Left ventricle myocardium inferior (tissue), 1 donor: ENCODE data around the gene CXCL11. TPM values are rescaled to one million over a fixed set of nuclear protein-coding genes. Genes with fewer than 3 reads are reported as not detected.

Source experiments
- DNase-seq: peaks from one replicate; pipeline ENCODE4 v3.0.0-alpha.2; 2020
- H3K27ac ChIP-seq: fragments of 200-600 bp; replicated peaks from 2 replicates; pipeline ENCODE4 v1.8.0; 2021
- H3K27me3 ChIP-seq: fragments of 200-600 bp; 2 replicates; pipeline ENCODE4 v1.8.0; 2021; ENCODE audit warnings: low read depth
- H3K36me3 ChIP-seq: fragments of 200-600 bp; 2 replicates; pipeline ENCODE4 v1.8.0; 2021
- H3K4me1 ChIP-seq: fragments of 200-600 bp; 2 replicates; pipeline ENCODE4 v1.8.0; 2021
- H3K4me3 ChIP-seq: fragments of 200-600 bp; 2 replicates; pipeline ENCODE4 v1.8.0; 2021; ENCODE audit warnings: mild to moderate bottlenecking, moderate library complexity
- H3K9me3 ChIP-seq: fragments of 200-600 bp; replicated peaks from 2 replicates; pipeline ENCODE4 v1.8.0; 2021
- intact Hi-C: fragments of 100-400 bp; cut with micrococcal nuclease; formaldehyde crosslinking; loops from one replicate; pipeline ENCODE4 v1.11.0; 2022
- total RNA-seq: library from RNA; stranded (reverse); fragmentation: NEBNext Ultra II Directional; extraction: Animal tissue kit (Norgen Biotek cat#: 25700); gene quantifications from one replicate; pipeline ENCODE4 v1.2.1, GENCODE V29; 2021
- TF ChIP-seq, protein P1 (sequence below): fragments of 200-600 bp; IDR thresholded peaks from 2 replicates; pipeline ENCODE4 v1.8.0; 2021; ENCODE audit warnings: antibody characterized with exemption, mild to moderate bottlenecking, borderline replicate concordance
- donor health status: DM: no; HTN: yes; CAD: no; lungs with severe emphysema.

The CXCL11 gene
- total RNA-seq, 1 donor from 2014 or later, result not detected

DNA sequence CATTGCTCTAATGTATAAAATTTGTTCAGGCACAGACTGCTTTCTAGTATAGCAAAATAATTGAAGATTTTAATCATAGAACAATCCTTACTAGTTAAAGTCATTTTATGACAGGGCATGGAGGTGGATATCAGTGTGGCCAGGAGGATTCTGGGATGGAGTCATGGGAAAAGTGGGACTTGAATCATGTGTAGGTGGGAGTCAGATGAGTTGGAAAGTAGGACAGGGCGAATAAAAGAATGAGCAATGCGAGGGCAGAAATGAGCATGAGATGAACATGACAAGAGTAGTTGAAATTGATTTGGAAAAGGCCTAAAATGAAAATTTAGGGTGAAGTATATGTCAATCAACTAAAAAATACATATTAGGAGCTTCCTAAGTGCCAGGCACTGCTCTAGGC lies 37.9 kb downstream of the CXCL11 start:
- Histone ChIP-seq H3K36me3 (no peaks in the 10 kb centered on the region), H3K4me1 (peaks cover 10% of the 10 kb centered on the region), H3K4me3 (no peak overlapping the region), H3K27ac (no peak overlapping the region), H3K9me3 (no peaks in the 10 kb centered on the region), H3K27me3 (no peaks in the 10 kb centered on the region)
- DNase-seq, result no peak
- TF ChIP-seq, protein P1, sequence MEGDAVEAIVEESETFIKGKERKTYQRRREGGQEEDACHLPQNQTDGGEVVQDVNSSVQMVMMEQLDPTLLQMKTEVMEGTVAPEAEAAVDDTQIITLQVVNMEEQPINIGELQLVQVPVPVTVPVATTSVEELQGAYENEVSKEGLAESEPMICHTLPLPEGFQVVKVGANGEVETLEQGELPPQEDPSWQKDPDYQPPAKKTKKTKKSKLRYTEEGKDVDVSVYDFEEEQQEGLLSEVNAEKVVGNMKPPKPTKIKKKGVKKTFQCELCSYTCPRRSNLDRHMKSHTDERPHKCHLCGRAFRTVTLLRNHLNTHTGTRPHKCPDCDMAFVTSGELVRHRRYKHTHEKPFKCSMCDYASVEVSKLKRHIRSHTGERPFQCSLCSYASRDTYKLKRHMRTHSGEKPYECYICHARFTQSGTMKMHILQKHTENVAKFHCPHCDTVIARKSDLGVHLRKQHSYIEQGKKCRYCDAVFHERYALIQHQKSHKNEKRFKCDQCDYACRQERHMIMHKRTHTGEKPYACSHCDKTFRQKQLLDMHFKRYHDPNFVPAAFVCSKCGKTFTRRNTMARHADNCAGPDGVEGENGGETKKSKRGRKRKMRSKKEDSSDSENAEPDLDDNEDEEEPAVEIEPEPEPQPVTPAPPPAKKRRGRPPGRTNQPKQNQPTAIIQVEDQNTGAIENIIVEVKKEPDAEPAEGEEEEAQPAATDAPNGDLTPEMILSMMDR, result no peak
- intact Hi-C loops, result no loop called here

DNA sequence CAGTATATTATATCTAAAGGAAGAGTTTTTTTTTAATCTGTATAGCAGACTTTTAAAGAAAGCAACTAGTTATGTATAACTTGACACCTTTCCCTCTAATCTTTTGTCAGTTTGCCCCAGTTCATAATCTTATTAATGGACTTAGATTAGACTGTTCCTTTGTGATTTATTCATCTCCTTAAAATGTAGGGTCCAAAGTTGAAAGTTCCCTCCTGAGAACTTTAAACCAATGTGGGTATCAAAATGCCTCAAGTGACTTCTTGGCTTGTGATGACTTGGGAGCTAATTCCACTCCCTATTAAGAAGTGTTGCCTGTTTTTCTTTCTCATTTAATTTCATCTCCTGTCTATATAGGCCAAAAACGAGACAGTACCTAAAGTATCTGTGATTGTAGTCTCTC lies 38.8 kb downstream of the CXCL11 start:
- Histone ChIP-seq H3K27me3 (no peaks in the 10 kb centered on the region), H3K4me1 (peaks cover 3% of the 10 kb centered on the region), H3K27ac (no peak overlapping the region), H3K4me3 (no peak overlapping the region), H3K36me3 (no peaks in the 10 kb centered on the region), H3K9me3 (no peaks in the 10 kb centered on the region)
- intact Hi-C loops, result no loop called here
- TF ChIP-seq, protein P1, result no peak
- DNase-seq, result no peak

DNA sequence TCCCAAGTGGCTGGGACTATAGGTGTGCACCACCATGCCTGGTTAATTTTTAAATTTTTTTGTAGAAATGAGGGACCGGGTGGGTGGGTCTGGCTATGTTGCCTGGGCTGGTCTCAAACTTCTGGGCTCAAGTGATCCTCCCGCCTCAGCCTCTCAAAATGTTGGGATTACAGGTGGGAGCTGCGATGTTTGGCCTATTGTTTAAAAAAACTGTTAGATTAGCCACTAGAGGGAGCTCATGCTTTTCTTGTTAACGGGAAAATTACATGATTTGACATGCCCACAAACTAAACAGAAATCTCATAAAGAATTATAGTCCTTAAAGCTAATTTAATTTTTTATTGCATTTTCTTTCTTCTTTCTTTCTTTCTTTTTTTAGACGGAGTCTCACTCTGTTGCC lies 40.1 kb downstream of the CXCL11 start:
- H3K27me3 ChIP-seq, result no peaks in the 10 kb centered on the region
- no peak overlapping the region for H3K4me3 ChIP-seq
- H3K4me1 ChIP-seq, result peaks cover 5% of the 10 kb centered on the region
- intact Hi-C loops, result loop anchor here (2.0 kb wide), 1 partner anchor 77 kb away; no protein-coding TSS in a partner anchor
- H3K36me3 ChIP-seq, result no peaks in the 10 kb centered on the region
- no peak for DNase-seq
- H3K9me3 ChIP-seq, result no peaks in the 10 kb centered on the region
- TF ChIP-seq, protein P1, result peak; percentile 78
- H3K27ac ChIP-seq, result no peak overlapping the region

DNA sequence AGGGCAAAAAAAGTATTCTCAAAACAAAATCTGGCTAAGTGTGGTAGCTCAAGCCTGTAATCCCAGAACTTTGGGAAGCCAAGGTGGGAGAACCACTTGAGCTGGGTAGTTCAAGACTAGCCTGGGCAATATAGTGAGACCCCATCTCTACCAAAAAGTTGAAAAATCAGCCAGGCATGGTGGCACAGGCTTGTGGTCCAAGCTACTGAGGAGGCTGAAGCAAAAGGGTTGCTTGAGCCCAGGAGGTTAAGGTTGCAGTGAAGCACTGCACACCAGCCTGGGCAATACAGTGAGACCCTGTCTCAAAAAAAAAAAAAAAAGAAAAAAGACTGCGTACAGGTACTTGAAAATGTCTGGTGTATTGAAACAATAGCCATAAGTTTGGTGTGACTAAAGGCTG lies 43.4 kb downstream of the CXCL11 start:
- no peak for DNase-seq
- intact Hi-C loops, result no loop called here
- Histone ChIP-seq H3K4me3 (no peak overlapping the region), H3K4me1 (peaks cover 29% of the 10 kb centered on the region), H3K27ac (no peak overlapping the region), H3K36me3 (no peaks in the 10 kb centered on the region), H3K9me3 (no peaks in the 10 kb centered on the region), H3K27me3 (no peaks in the 10 kb centered on the region)
- TF ChIP-seq, protein P1, result no peak

DNA sequence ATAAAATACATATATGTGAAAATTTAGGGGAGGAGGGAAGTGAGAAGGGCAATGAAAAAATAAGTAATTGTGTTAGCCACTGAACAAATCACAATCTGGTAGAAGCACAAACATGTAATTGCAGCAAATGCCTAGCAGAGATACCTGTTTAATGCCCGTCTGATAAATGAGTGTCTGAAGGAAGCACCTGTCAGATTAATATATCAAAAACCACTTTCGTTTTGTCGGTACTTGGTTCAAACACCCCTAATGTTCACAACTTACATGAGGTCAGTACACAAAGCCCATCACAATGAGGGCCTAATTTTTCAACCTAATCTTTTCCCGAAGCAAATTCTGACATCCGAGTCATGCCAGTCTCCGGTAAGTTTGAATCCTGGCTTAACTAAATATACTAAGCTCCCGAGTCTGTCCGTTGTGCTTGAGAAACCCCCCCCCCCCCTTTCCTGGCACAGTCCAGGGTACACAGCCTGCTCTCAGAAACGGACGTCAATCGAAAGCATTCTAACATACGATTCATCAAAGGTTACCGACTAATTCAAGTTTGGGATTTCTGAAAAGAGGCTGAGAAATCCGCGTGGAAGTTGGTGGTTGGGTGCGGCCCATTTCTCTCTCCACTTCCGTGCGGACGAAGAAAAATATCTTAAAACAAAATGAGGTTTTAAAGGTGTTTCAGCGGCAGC lies 45.9 kb downstream of the CXCL11 start:
- intact Hi-C loops, result no loop called here
- TF ChIP-seq, protein P1, result no peak
- no peaks in the 10 kb centered on the region for H3K27me3 ChIP-seq
- no peak for DNase-seq
- no peaks in the 10 kb centered on the region for H3K36me3 ChIP-seq
- H3K4me3 ChIP-seq, result peak overlapping the region; percentile 82
- peaks cover 37% of the 10 kb centered on the region for H3K4me1 ChIP-seq
- H3K27ac ChIP-seq, result peak overlapping the region; percentile 81
- H3K9me3 ChIP-seq, result no peaks in the 10 kb centered on the region
